Effector CD8-positive, alpha-beta T cell (primary cell): ENCODE results near the gene TMC4.

ENCODE experiments used
- DNase-seq: peaks from one replicate; lab custom pipeline; 2025; lab: John Stamatoyannopoulos, UW

Gene TMC4

GRCh38 chr19:54133312-54133956 lies 39.5 kb downstream of the TMC4 start:
- no peak for DNase-seq

DNA sequence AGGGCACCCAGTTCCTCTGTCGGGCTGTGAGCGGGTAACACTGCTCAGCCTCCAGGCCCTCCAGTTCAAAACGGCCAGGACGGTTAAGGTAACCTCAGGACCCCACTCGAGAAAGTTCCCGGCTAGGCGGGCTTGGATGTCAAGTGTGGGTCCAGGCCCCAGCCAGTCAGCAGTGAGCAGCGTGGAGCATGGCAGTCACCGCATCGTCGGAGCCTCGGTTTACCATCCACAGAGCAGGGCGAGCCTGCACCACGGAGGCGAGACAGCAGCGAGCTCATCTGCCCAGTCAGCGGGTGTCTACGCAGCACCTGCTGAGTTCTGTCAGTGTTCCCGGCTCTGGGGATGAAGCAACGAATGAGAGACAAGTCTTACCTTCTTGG lies 43.4 kb downstream of the TMC4 start:
- no peak for DNase-seq

GRCh38 chr19:54128796-54129616 lies 44.0 kb downstream of the TMC4 start:
- DNase-seq = no peak

- no peak for DNase-seq
These were observed 44.6 kb downstream of the TMC4 start for GRCh38 chr19:54128441-54128725.

- no peak for DNase-seq
These were observed 45.1 kb downstream of the TMC4 start for GRCh38 chr19:54127688-54128440.

DNA sequence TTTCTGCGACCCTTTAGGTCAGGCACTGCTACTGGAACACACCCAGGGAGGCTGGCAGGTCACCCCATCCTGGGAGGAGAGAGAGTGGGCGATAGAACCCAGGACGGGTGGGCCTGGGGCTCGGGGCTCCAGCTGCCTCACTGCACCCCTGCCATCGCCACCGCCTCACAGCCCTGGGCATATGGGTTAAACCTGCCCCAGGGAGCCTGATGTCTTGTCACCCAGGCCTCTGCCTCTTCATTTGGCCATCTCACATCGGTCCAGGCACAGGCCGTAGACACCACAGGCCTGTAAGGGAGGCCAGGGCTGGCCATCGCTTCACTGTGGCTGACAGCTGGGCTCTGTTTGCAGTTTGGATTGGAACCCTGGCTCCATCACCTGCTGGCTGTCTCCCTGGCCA lies 47.2 kb downstream of the TMC4 start:
- no peak for DNase-seq

DNA sequence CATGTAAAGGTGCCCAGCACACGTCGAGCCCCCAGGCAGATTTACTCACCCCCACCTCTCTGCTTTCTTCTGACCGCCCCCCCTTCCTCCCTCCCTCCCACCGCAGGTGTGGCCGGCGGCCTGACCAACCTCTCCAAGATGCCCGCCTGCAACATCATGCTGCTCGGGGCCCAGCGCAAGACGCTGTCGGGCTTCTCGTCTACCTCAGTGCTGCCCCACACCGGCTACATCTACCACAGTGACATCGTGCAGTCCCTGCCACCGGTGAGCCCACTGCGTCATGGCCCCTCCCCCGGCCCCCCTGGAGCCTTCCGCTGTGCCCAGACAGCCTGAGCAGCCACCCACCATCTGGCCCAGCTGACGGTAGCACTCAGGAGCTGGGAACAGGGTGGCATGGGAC lies 48.6 kb downstream of the TMC4 start:
- no peak for DNase-seq

DNA sequence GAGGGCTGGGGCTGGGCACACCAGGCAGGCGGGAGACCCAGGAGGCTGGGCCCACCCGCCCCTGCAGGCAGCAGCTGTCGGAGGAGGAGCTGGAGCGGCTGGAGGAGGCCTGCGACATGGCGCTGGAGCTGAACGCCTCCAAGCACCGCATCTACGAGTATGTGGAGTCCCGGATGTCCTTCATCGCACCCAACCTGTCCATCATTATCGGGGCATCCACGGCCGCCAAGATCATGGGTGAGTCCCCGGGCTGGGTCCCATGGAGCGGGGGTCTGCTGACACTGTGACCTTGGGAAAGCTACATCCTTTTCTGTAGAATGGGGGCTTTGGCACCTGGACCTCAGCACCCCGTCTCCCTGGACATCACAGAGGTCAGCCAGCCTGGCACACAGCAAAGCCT lies 49.3 kb downstream of the TMC4 start:
- no peak for DNase-seq

DNA sequence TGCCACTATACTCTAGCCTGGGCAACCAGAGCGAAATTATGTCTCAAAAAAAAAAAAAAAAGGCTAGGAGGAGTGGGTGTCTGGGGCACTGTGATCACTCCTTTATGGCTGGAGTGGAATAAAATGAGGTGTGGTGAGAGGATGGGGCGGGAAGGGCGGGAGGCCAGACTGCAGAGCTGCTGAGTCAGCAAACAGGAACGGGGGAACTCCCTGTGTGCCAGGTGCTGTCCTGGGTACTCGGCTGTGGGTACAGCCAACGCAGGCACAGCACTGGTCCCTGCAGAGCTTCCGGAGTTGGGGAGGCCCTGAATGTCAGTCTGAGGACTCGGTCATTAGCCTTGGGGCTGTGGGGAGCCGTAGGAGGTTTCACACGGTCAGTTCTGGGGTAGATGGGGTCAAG lies 51.7 kb downstream of the TMC4 start:
- DNase-seq = no peak

DNA sequence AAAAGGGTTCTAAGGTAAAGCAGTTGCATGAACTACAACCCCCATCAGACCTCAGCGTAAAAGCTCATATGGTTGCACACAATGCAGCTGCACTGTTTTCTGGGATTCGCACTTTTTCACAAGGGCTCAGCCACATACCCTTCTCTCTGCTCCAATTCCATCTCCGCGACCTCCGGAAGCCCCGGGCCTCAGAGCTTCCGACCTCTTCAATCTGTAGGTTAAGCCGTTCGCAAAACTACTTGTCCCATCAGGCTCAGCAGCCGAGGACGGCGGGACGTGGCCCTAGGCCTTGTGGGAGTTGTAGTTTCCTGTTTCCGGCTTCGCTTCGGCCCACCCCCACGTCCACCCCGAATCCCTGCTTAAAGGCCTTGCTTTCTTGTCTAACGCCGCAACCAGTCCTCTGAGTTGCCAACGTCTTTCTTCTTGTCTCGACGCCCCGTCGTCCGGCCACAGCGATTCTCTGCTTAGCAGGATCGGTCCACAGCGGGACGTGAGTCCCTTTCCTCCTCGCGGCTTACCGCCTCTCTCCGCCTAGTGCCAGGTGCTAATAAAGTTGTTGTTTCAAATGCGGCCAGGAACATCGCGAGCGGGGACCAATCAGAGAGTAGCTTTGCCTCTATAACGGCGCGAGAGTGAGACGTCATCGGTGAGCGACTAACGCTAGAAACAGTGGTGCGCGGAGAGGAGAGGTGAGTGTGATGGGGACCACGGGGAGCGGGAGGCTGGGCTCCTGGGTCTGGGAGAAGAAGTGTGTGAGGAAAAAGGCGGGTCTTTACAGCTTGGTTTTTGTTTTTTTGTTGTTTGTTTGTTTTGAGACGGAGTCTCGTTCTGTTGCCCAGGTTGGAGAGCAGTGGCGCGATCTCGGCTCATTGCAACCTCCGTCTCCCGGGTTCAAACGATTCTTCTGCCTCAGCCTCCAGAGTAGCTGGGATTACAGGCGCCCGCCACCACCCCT lies 57.6 kb downstream of the TMC4 start, which contains the start of the genes PRPF31 and TFPT:
Gene PRPF31 (plus strand): TSS at position 646 of the 955 bp plus-strand sequence. CDS start 2,525 bp downstream, outside the sequence.
Gene TFPT (minus strand): TSS at position 549 of the 955 bp plus-strand sequence. CDS start 388 bp downstream, at position 161.
- DNase-seq = peak; percentile 93

DNA sequence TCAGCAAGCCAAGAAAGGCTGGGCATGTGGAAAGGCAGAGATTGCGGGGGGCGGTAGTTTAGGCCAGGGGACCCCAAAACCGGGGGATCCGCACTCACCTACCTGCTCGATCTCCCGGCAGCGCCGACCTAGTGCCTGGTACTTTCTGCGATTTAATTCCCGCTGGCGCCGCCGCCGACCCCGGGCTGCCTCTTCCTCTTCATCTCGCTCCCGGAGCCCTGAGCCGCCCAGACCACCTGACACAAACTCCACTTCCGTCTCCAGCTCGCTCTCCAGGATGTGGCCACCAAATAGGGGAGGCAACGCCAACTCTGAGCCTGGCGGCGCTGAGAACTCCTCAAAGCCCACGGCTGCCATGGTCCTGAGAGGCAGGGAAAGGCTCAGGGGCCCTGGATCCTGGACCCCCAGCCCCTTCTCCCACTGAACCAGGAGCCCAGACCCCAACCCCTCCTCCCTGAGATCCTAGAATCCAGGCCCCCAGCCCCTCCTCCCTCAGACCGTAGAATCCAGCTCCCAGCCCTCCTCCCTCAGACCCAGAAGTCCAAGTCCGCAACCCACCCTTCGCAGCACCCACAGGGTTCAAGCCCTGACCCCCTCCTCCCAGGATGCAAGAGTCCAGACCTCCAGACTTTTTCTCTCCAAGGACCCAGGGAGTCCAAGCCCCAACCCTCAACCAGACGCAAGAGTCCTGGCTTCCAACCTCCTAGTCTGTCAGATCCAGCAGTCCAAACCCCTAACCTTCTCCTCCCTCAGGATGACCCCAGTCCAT lies 58.4 kb downstream of the TMC4 start:
- DNase-seq = peak; percentile 21
